ENCODE measurements around the gene WDR90.

The WDR90 gene

DNA sequence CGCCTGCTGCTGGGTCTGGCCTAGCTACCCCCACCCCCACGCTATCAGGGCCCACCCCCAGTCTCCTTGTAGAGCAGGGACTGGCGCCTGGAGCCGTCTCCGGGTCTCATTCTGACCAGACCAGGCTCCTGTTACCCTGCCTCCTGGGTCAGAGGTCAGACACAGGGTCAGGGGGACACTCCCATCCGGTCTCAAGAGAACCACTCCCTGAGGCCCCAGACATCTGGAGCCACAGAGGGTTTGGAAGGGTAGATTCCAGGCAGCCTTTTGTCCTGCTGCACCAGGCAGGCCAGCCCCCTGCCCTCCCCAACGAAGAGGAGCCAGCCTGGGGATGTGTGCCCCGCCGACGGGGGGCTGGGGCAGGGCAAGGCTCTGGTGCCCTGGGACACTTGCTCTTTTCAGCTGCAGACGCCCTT is 19.3 kb upstream of the WDR90 start:
- CTCF ChIA-PET: interaction anchor here (0.7 kb wide), 1 partner anchor 1056 kb away, joined by 6 read pairs; no protein-coding TSS in a partner anchor
- POLR2A ChIA-PET (ENCODE audit: low non-redundant PET): no interaction called here
- H3K27ac ChIP-seq: peak overlapping the region; percentile 97
- TF ChIP-seq, protein P1, sequence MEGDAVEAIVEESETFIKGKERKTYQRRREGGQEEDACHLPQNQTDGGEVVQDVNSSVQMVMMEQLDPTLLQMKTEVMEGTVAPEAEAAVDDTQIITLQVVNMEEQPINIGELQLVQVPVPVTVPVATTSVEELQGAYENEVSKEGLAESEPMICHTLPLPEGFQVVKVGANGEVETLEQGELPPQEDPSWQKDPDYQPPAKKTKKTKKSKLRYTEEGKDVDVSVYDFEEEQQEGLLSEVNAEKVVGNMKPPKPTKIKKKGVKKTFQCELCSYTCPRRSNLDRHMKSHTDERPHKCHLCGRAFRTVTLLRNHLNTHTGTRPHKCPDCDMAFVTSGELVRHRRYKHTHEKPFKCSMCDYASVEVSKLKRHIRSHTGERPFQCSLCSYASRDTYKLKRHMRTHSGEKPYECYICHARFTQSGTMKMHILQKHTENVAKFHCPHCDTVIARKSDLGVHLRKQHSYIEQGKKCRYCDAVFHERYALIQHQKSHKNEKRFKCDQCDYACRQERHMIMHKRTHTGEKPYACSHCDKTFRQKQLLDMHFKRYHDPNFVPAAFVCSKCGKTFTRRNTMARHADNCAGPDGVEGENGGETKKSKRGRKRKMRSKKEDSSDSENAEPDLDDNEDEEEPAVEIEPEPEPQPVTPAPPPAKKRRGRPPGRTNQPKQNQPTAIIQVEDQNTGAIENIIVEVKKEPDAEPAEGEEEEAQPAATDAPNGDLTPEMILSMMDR (conservative IDR thresholded peaks at IDR 0.05; ENCODE audit: low read depth): no peak
- no peak for DNase-seq (ENCODE audit: low spot score)

DNA sequence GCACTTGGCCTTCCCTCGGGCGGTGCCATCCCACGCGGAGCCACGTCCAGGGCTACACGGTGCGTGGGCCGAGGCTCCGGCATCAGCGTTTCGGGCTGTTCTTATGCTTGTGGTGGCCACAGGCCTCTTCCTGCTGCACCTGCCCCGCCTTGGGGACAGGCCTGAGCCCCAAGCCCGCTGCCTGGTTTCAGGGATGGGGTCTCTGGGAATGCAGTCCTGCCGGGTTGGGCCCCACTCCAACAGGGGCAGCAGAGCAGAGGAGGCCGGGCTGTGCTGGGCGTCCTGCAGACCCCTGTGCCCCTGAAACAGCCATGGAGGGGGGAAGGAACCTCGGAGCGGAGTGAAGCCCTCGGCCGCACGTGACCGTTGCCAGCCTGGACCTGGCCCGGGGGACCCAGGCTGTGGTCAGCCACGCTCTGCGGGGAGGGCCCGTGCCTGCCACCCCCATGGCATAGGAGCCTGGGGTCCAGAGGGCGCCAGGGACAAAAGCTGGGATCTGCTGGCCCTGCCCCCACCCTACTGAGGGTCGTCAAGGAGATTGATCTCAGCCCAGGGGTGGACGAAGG is 18.8 kb upstream of the WDR90 start:
- peak overlapping the region; percentile 97 for H3K27ac ChIP-seq
- ChIA-PET POLR2A (ENCODE audit: low non-redundant PET) (interaction anchor here (1.0 kb wide), 1 partner anchor 37 kb away, joined by 3 read pairs; no protein-coding TSS in a partner anchor), CTCF (interaction anchor here (0.7 to 1.1 kb wide), 2 partner anchors 37 to 1056 kb away, joined by 6 to 9 read pairs; no protein-coding TSS in a partner anchor)
- TF ChIP-seq, protein P1 (conservative IDR thresholded peaks at IDR 0.05; ENCODE audit: low read depth): no peak
- DNase-seq (ENCODE audit: low spot score): no peak

DNA sequence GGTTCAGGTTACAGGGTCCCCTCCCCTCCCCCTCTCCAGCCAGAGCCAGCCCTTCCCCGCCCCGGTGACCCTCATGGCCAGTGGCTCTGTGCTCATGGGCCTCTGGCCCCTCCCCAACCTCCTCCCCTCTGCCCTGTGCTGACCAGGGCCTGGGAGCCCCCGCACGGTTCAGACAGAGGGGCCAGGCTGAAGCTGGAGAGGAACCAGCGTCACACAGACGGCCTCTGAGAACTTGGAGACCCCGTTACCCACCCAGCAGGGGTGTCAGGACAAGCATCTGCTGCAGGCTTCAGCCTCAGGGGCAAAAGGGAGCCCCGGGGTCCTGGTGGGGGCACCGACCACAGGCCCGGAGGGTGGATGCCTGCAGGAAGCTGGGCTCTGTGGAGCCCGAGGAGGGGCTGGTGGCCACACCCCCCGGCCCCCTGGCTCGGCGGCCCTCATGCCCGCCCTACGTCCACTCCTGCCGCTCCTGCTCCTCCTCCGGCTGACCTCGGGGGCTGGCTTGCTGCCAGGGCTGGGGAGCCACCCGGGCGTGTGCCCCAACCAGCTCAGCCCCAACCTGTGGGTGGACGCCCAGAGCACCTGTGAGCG is 18.3 kb upstream of the WDR90 start, which contains the start of gene WFIKKN1:
TSS of gene WFIKKN1 (plus strand) at position 171 of the 591 bp plus-strand sequence. CDS start at position 440, 269 bp downstream.
- DNase-seq (ENCODE audit: low spot score): no peak
- TF ChIP-seq, protein P1 (conservative IDR thresholded peaks at IDR 0.05; ENCODE audit: low read depth): no peak
- CTCF ChIA-PET: interaction anchor here (0.5 to 1.1 kb wide), 2 partner anchors 38 to 84 kb away, joined by 5 to 9 read pairs; no protein-coding TSS in a partner anchor
- POLR2A ChIA-PET (ENCODE audit: low non-redundant PET): interaction anchor here (1.0 kb wide), 1 partner anchor 38 kb away, joined by 3 read pairs; no protein-coding TSS in a partner anchor
- H3K27ac ChIP-seq: peak within 1 kb of the TSS; percentile 97

DNA sequence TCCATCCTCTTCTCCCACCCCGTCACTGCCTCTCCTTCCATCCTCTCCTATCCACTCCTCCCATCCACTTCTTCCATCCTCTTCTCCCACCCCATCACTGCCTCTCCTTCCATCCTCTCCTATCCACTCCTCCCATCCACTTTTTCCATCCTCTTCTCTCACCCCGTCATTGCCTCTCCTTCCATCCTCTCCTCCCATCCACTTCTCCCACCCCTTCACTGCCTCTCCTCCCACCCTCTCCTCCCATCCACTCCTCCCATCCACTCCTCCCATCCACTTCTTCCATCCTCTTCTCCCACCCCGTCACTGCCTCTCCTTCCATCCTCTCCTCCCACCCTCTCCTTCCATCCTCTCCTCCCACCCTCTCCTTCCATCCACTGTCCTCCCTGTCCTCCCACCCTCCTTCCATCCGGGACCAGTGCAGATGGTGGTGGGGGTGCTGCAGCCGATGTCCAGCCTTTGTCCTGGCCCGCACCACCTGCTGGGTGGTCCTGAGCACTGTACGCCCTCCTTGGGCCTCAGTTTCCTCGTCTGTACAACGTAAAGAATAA is 17.3 kb upstream of the WDR90 start:
- H3K27ac ChIP-seq: no peak overlapping the region
- DNase-seq (ENCODE audit: low spot score): no peak
- ChIA-PET CTCF (no interaction called here), POLR2A (ENCODE audit: low non-redundant PET) (no interaction called here)
- TF ChIP-seq, protein P1 (conservative IDR thresholded peaks at IDR 0.05; ENCODE audit: low read depth): no peak

DNA sequence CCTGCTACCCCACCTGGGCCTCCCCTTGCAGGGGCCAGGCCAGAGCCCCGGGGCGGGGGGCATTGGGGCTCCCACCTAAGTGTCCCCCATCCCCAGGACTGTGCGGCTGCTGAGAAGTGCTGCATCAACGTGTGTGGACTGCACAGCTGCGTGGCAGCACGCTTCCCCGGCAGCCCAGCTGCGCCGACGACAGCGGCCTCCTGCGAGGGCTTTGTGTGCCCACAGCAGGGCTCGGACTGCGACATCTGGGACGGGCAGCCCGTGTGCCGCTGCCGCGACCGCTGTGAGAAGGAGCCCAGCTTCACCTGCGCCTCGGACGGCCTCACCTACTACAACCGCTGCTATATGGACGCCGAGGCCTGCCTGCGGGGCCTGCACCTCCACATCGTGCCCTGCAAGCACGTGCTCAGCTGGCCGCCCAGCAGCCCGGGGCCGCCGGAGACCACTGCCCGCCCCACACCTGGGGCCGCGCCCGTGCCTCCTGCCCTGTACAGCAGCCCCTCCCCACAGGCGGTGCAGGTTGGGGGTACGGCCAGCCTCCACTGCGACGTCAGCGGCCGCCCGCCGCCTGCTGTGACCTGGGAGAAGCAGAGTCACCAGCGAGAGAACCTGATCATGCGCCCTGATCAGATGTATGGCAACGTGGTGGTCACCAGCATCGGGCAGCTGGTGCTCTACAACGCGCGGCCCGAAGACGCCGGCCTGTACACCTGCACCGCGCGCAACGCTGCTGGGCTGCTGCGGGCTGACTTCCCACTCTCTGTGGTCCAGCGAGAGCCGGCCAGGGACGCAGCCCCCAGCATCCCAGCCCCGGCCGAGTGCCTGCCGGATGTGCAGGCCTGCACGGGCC is 16.5 kb upstream of the WDR90 start:
- H3K27ac ChIP-seq: 0 out of 2 replicates have a peak overlapping the region, but pooled peaks have one; percentile 9
- ChIA-PET POLR2A (ENCODE audit: low non-redundant PET) (no interaction called here), CTCF (no interaction called here)
- TF ChIP-seq, protein P1 (conservative IDR thresholded peaks at IDR 0.05; ENCODE audit: low read depth): no peak
- no peak for DNase-seq (ENCODE audit: low spot score)

All from RWPE1 (cell line).